K562 (cell line): ENCODE measurements around the gene CD99L2. TPM values are rescaled to one million over a fixed set of nuclear protein-coding genes. Genes with fewer than 3 reads are reported as not detected.
A peak's percentile ranks its signal among the peaks of the same experiment; 100 is the strongest.

Experiments used
- ATAC-seq: fragments of 200-7000 bp; cut with Tn5 transposase; 3 replicates; pipeline ENCODE4 v1.9.1; 2020; ENCODE audit warnings: moderate library complexity
- BruUV-seq: library from RNA; stranded (reverse); fragments of 400-500 nt; replicated peaks from 2 replicates; lab custom pipeline; 2021; lab: Mats Ljungman, UMichigan
- CTCF ChIA-PET: fragments of 300-600 bp; formaldehyde crosslinking; extraction: SDS; loops from one replicate; lab custom pipeline; 2021; ENCODE audit warnings: low intra/inter-chr PET ratio; lab: Yijun Ruan, JAX
- POLR2A ChIA-PET: fragments of 300-600, 350-650 bp; sonication (Branson Sonifier 250); formaldehyde crosslinking; extraction: SDS; loops from one replicate; lab custom pipeline; 2021; ENCODE audit warnings: antibody characterized with exemption, inconsistent platforms; lab: Yijun Ruan, JAX
- DNase-seq, 4 experiments: peaks; one replicate each; pipeline versions ENCODE4 v3.0.0 to v3.0.0-alpha.2; 2011 to 2018; ENCODE audit warnings: low spot score in 3 of 4, mixed read lengths in 3 of 4; ENCODE audit errors: extremely low read depth in 1 of 4
- FAIRE-seq: peaks from 2 replicates; lab custom pipeline; 2011; peaks lifted over from hg19 to GRCh38; lab: Jason Lieb, UNC
- H2AFZ ChIP-seq: 2 replicates; pipeline ENCODE4 v1.6.0; 2011; ENCODE audit warnings: low read depth, low read length, control low read depth, inconsistent platforms
- H3K27ac ChIP-seq: fragments of 200-600 bp; 3 replicates; pipeline ENCODE4 v1.8.0; 2011; ENCODE audit warnings: low read depth, mild to moderate bottlenecking, control low read depth, inconsistent platforms, low read length, moderate library complexity, mixed read lengths; ENCODE audit errors: extremely low read depth
- H3K27me3 ChIP-seq, 2 experiments: fragments of 300-600 bp in 1 of 2; 2 replicates in 1 of 2; 3 replicates in 1 of 2; pipeline versions ENCODE4 v1.6.0 to v1.8.0; 2011; ENCODE audit warnings: inconsistent platforms in 2 of 2, low read length in 2 of 2, mild to moderate bottlenecking in 1 of 2, mixed read lengths in 1 of 2, moderate library complexity in 1 of 2; ENCODE audit not compliant: control insufficient read depth in 2 of 2, insufficient read depth in 2 of 2
- H3K36me3 ChIP-seq: fragments of 300-600 bp; 3 replicates; pipeline ENCODE4 v1.8.0; 2011; ENCODE audit warnings: mild to moderate bottlenecking, low read length, inconsistent platforms; ENCODE audit not compliant: control insufficient read depth, insufficient read depth
- H3K4me1 ChIP-seq, 2 experiments: fragments of 200-600 bp in 1 of 2; replicated peaks in 1 of 2; 2 replicates in 1 of 2; 3 replicates in 1 of 2; pipeline versions ENCODE4 v1.5.1 to v1.8.0; 2011; ENCODE audit warnings: inconsistent platforms in 2 of 2, low read length in 2 of 2, mild to moderate bottlenecking in 1 of 2, mixed read lengths in 1 of 2, moderate library complexity in 1 of 2; ENCODE audit not compliant: control insufficient read depth in 2 of 2, insufficient read depth in 2 of 2
- H3K4me2 ChIP-seq: 2 replicates; pipeline ENCODE4 v1.6.1; 2011; ENCODE audit warnings: low read length, control low read depth, inconsistent platforms, mixed read lengths; ENCODE audit not compliant: insufficient read depth
- H3K4me3 ChIP-seq: fragments of 200-600 bp; sonication (generic), shearing (Covaris generic); 2 replicates; pipeline ENCODE4 v1.5.1; 2016; ENCODE audit warnings: control low read depth, inconsistent platforms
- H3K79me2 ChIP-seq: fragments of 200-600 bp; 3 replicates; pipeline ENCODE4 v1.8.0; 2011; ENCODE audit warnings: low read length, inconsistent platforms; ENCODE audit not compliant: control insufficient read depth, insufficient read depth
- H3K9ac ChIP-seq, 2 experiments: 2 replicates each; pipeline versions ENCODE4 v1.6.0 to v1.6.1; 2011; ENCODE audit warnings: low read depth in 2 of 2, low read length in 2 of 2, control low read depth in 1 of 2, inconsistent platforms in 1 of 2, mild to moderate bottlenecking in 1 of 2, mixed read lengths in 1 of 2; ENCODE audit not compliant: insufficient read depth in 1 of 2
- H3K9me1 ChIP-seq: one replicate; pipeline ENCODE4 v1.6.0; 2011; ENCODE audit warnings: inconsistent platforms, mild to moderate bottlenecking, low read length, moderate library complexity; ENCODE audit not compliant: control insufficient read depth, insufficient read depth
- H3K9me3 ChIP-seq: replicated peaks from 2 replicates; pipeline ENCODE4 v1.5.1; 2011; ENCODE audit warnings: low read depth, low read length, inconsistent platforms; ENCODE audit not compliant: control insufficient read depth, insufficient read depth
- H4K20me1 ChIP-seq: replicated peaks from 2 replicates; pipeline ENCODE4 v1.6.1; 2011; ENCODE audit warnings: low read length, inconsistent platforms, mixed read lengths; ENCODE audit not compliant: control insufficient read depth, insufficient read depth
- BRD9 ChIP-seq: fragments of 450-650 bp; IDR thresholded peaks from 2 replicates; pipeline ENCODE4 v1.6.1; 2018; ENCODE audit warnings: low read depth; ENCODE audit not compliant: partially characterized antibody
- C11orf30 ChIP-seq: fragments of 450-650 bp; IDR thresholded peaks from 2 replicates; pipeline ENCODE4 v1.6.1; 2016; ENCODE audit warnings: low read depth, mild to moderate bottlenecking
- CXXC5 ChIP-seq: fragments of 250-450 bp; sonication (Bioruptor Pico); IDR thresholded peaks from 2 replicates; pipeline ENCODE4 v1.8.0; 2022; ENCODE audit warnings: inconsistent platforms, mild to moderate bottlenecking, moderate library complexity
- FOS ChIP-seq: IDR thresholded peaks from 3 replicates; pipeline ENCODE4 v1.6.1; 2011; ENCODE audit not compliant: insufficient read length; ENCODE audit errors: extremely low read depth
- RAD51 ChIP-seq: fragments of 450-650 bp; IDR thresholded peaks from 2 replicates; pipeline ENCODE4 v1.7.1; 2016; ENCODE audit warnings: low read depth, mild to moderate bottlenecking, borderline replicate concordance
- RBFOX2 ChIP-seq: fragments of 200-400 bp; formaldehyde crosslinking; IDR thresholded peaks from 2 replicates; pipeline ENCODE4 v1.6.1; 2017; ENCODE audit warnings: low read depth, mild to moderate bottlenecking, low read length, moderate library complexity
- WHSC1 ChIP-seq: IDR thresholded peaks from one replicate; pipeline ENCODE4 v1.6.1; 2012; ENCODE audit warnings: low read length, control low read depth, inconsistent platforms
- ZNF384 ChIP-seq: IDR thresholded peaks from 2 replicates; pipeline ENCODE4 v1.6.1; 2012; ENCODE audit warnings: low read depth, low read length, improper control_type of control experiment
- ZNF644 ChIP-seq: fragments of 200-800 bp; sonication (Bioruptor generic); IDR thresholded peaks from 2 replicates; pipeline ENCODE4 v1.6.1; 2016; ENCODE audit warnings: low read depth, missing genetic modification characterization, missing compliant biosample characterization
- WGBS: fragments of 100-300 bp; shearing (Covaris generic); methylation state at CpG from one replicate; pipeline ENCODE4 v1.1.6; 2016; ENCODE audit warnings: low coverage, mixed read lengths; ENCODE audit not compliant: insufficient coverage; ENCODE audit errors: missing lambda C conversion rate; 5-methylcytosine and 5-hydroxymethylcytosine counted together
- in situ Hi-C: fragments of 300-500 bp; cut with MboI; formaldehyde crosslinking; loops from 4 replicates; pipeline ENCODE4 v1.15.0; 2018; ENCODE audit warnings: inconsistent platforms, mixed read lengths
- intact Hi-C: fragments of 100-400 bp; cut with micrococcal nuclease; formaldehyde crosslinking; loops from 2 replicates; pipeline ENCODE4 v1.14.2; 2022
- polyA plus RNA-seq, 8 experiments: library from polyadenylated mRNA; depleted of rRNA in 4 of 8; stranded (reverse) in 5 of 8; unstranded in 3 of 8; fragments of >200 nt; fragmentation: Nextera tagmentation in 2 of 8; fragmentation: Illumina TruSeq in 1 of 8; extraction: Ambion mirVana in 2 of 8; extraction: Trizol in 1 of 8; gene quantifications; 2 replicates each; pipeline versions ENCODE4 v1.2.1 to v1.2.3, GENCODE V29; 2011 to 2014; ENCODE audit warnings: inconsistent platforms in 1 of 8, missing spikeins in 1 of 8
- total RNA-seq, 7 experiments: library from RNA; depleted of rRNA in 6 of 7; stranded (reverse); fragments of >200 nt in 6 of 7; fragmentation: Illumina TruSeq in 2 of 7; extraction: Trizol in 2 of 7; gene quantifications; 2 replicates each; pipeline versions ENCODE4 v1.2.1 to v1.2.3, GENCODE V29; 2011 to 2021; ENCODE audit warnings: low replicate concordance in 1 of 7
- TF ChIP-seq, protein P1 (sequence below): IDR thresholded peaks from 2 replicates; pipeline ENCODE4 v1.6.1; 2011; ENCODE audit warnings: borderline replicate concordance, low read depth, mild to moderate bottlenecking, moderate library complexity, low read length; ENCODE audit not compliant: insufficient read depth, poor library complexity, severe bottlenecking
- TF ChIP-seq, protein P2 (sequence below): sonication (generic); formaldehyde crosslinking; IDR thresholded peaks from 2 replicates; pipeline ENCODE4 v1.8.0; 2023; ENCODE audit warnings: mild to moderate bottlenecking, missing genetic modification reagents

Gene CD99L2
- total and polyA plus RNA-seq, 9 of the 15 experiments (the other 6 are each of a cell fraction or from before 2014, with no cell fraction given), result 0.76 to 19.0 (median 11.9) TPM

DNA sequence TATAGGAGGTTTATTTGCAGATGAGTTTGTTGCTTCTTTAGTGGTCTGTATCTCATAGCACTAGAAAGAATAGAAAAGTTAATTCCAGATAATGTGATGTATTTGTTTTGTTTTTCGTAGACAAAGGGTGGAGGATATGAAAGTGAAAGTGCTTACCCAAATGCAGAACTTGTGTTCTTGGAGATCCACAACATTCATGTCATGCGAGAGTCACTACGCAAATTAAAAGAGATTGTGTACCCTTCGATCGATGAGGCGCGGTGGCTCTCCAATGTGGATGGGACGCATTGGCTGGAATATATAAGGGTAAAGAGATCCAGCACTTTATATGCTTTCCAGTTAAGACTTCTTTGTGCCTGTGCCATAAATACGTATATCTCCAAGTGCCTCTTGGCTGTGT, 162.0 kb downstream of the CD99L2 start (continued):
- TF ChIP-seq, protein P1, sequence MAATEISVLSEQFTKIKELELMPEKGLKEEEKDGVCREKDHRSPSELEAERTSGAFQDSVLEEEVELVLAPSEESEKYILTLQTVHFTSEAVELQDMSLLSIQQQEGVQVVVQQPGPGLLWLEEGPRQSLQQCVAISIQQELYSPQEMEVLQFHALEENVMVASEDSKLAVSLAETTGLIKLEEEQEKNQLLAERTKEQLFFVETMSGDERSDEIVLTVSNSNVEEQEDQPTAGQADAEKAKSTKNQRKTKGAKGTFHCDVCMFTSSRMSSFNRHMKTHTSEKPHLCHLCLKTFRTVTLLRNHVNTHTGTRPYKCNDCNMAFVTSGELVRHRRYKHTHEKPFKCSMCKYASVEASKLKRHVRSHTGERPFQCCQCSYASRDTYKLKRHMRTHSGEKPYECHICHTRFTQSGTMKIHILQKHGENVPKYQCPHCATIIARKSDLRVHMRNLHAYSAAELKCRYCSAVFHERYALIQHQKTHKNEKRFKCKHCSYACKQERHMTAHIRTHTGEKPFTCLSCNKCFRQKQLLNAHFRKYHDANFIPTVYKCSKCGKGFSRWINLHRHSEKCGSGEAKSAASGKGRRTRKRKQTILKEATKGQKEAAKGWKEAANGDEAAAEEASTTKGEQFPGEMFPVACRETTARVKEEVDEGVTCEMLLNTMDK, result no peak

DNA sequence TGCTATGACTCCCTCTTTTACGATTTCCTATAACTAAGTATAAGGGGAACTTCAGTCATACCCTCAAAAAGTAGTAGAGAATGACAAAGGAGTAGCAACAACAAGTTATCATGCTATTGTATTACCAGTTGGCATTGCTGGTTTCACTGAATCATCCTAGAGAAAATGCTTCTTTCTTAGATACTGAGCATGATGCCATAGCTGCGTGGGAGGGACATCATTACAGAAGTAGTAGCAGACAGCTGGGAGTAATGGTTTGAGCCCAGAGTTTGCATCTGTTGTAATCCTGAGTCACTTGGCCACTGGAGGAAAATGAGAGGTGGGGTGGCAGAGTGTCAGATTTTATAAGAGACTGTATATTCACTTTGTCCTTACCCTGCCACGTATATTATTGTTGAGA, 166.7 kb downstream of the CD99L2 start:
- Histone ChIP-seq H3K9me1 (no peaks in the 10 kb centered on the region), H3K9ac (no peak overlapping the region), H3K4me1 (no peaks in the 10 kb centered on the region), H3K4me3 (no peak overlapping the region), H4K20me1 (no peaks in the 10 kb centered on the region), H3K27ac (no peak overlapping the region), H3K4me2 (no peak overlapping the region), H3K36me3 (peaks cover 93% of the 10 kb centered on the region), H2AFZ (no peak overlapping the region), H3K27me3 (no peaks in the 10 kb centered on the region), H3K79me2 (no peaks in the 10 kb centered on the region), H3K9me3 (no peaks in the 10 kb centered on the region)
- ATAC-seq (no peak), FAIRE-seq (no peak), DNase-seq (peak in 2 of 4 experiments; percentile 3 to 10)
- ChIA-PET CTCF (no interaction called here), POLR2A (no interaction called here)
- no TSS peak for BruUV-seq
- no peak for TF ChIP-seq RAD51
- TF ChIP-seq ZNF384, result no peak
- TF ChIP-seq CXXC5 (CRISPR knock-in tag), result no peak
- TF ChIP-seq WHSC1, result no peak
- TF ChIP-seq, protein P2, sequence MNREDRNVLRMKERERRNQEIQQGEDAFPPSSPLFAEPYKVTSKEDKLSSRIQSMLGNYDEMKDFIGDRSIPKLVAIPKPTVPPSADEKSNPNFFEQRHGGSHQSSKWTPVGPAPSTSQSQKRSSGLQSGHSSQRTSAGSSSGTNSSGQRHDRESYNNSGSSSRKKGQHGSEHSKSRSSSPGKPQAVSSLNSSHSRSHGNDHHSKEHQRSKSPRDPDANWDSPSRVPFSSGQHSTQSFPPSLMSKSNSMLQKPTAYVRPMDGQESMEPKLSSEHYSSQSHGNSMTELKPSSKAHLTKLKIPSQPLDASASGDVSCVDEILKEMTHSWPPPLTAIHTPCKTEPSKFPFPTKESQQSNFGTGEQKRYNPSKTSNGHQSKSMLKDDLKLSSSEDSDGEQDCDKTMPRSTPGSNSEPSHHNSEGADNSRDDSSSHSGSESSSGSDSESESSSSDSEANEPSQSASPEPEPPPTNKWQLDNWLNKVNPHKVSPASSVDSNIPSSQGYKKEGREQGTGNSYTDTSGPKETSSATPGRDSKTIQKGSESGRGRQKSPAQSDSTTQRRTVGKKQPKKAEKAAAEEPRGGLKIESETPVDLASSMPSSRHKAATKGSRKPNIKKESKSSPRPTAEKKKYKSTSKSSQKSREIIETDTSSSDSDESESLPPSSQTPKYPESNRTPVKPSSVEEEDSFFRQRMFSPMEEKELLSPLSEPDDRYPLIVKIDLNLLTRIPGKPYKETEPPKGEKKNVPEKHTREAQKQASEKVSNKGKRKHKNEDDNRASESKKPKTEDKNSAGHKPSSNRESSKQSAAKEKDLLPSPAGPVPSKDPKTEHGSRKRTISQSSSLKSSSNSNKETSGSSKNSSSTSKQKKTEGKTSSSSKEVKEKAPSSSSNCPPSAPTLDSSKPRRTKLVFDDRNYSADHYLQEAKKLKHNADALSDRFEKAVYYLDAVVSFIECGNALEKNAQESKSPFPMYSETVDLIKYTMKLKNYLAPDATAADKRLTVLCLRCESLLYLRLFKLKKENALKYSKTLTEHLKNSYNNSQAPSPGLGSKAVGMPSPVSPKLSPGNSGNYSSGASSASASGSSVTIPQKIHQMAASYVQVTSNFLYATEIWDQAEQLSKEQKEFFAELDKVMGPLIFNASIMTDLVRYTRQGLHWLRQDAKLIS (CRISPR knock-in tag), result no peak
- no peak for TF ChIP-seq FOS
- TF ChIP-seq ZNF644 (tag), result no peak
- TF ChIP-seq C11orf30, result no peak
- TF ChIP-seq BRD9, result no peak
- TF ChIP-seq RBFOX2, result no peak
- WGBS, result 93% methylated on average over 3 of the region's 3 CpGs
- in situ Hi-C loops (no loop called here), intact Hi-C loops (no loop called here)
